ENCODE results near the gene LY6G6C. TPM values are rescaled to one million over a fixed set of nuclear protein-coding genes. Genes with fewer than 3 reads are reported as not detected.

LY6G6C gene
- total RNA-seq, 2 experiments from 2014 or later = not detected

DNA sequence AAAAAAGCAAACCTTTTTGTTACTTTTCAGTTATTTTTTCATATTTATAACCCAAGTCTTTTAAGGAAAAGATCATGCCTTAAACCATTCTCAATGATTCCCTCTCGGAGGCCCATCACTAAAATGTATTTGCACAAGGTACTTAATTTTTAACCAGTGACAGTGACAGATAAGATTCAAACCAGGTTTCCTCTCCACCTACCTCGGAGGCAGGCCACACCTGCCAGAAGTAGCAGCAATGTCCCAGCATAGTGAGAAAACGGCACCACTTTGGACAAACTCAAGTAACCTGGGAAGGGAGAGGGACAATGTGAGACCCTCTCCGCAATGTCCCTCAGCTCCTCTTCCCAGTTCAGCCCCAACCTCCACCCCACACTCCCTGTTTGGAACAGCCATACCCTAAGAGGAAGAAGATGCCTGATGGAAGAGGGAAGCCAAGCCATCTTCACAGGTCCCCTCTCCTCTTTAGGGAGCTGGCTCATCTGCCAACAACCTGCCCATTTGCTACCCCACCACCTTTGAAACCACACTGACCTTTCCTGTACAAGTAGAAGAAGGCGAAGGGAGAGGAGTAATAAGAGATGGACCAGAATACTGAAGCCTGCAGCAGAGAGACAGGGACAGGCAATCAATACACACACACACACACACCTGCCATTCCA, 20.7 kb downstream of the LY6G6C start:
- peak overlapping the region; percentile 95 for H3K4me3 Mint-ChIP-seq
- H3K36me3 Mint-ChIP-seq (ENCODE audit: low read depth) = peaks cover 15% of the 10 kb centered on the region
- ATAC-seq (no peak), DNase-seq (no peak)
- no peaks in the 10 kb centered on the region for H3K27me3 Mint-ChIP-seq
- H3K9me3 Mint-ChIP-seq = no peaks in the 10 kb centered on the region
- ChIA-PET POLR2A (interaction anchor here (1.5 to 3.4 kb wide), 2 partner anchors 35 to 105 kb away, joined by 3 to 13 read pairs; partner anchors contain the start of genes CSNK2B and GPANK1), CTCF (interaction anchor here (1.1 to 2.8 kb wide), 2 partner anchors 10 to 185 kb away, joined by 3 to 9 read pairs; no protein-coding TSS in a partner anchor)
- H3K4me1 Mint-ChIP-seq (ENCODE audit: low read depth) = peaks cover 29% of the 10 kb centered on the region
- intact Hi-C loops (cut with micrococcal nuclease) = no loop called here
- no peak overlapping the region for H3K27ac Mint-ChIP-seq
- no peak for TF ChIP-seq CTCF (IDR thresholded peaks at IDR 0.05)

DNA sequence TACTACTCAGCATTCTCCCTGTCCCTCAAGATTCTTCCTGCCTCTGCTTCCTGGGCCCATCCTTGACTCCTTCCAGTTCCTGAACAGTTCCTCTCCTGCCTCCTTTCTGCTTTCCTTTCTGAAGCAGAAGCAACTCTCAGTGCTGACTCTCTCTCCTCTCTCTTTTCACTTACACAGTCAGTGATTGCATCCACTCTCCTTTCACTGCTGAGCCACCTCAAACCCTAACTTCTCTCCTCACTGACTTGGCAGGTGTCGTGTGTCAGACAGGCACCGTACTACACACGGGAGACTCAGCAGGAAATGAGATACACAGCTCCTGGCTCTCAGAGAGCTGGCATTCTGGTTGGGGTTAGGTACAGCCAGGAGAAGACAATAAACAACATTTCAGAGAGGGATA, 24.0 kb downstream of the LY6G6C start:
- Mint-ChIP-seq H3K27ac (peak overlapping the region; percentile 53), H3K36me3 (ENCODE audit: low read depth) (peaks cover 23% of the 10 kb centered on the region), H3K27me3 (no peaks in the 10 kb centered on the region), H3K4me1 (ENCODE audit: low read depth) (peaks cover 25% of the 10 kb centered on the region), H3K4me3 (no peak overlapping the region), H3K9me3 (no peaks in the 10 kb centered on the region)
- DNase-seq (peak; percentile 11), ATAC-seq (peak; percentile 32)
- intact Hi-C loops (cut with micrococcal nuclease) = no loop called here
- ChIA-PET POLR2A (interaction anchor here (0.7 to 1.4 kb wide), 2 partner anchors 9 to 20 kb away, joined by 3 read pairs; no protein-coding TSS in a partner anchor), CTCF (no interaction called here)
- no peak for TF ChIP-seq CTCF (IDR thresholded peaks at IDR 0.05)

- Mint-ChIP-seq H3K36me3 (ENCODE audit: low read depth) (peaks cover 22% of the 10 kb centered on the region), H3K4me1 (ENCODE audit: low read depth) (peaks cover 15% of the 10 kb centered on the region), H3K27me3 (no peaks in the 10 kb centered on the region), H3K4me3 (no peak overlapping the region), H3K9me3 (no peaks in the 10 kb centered on the region), H3K27ac (no peak overlapping the region)
- no peak for ATAC-seq
- intact Hi-C loops (cut with micrococcal nuclease) = no loop called here
- CTCF ChIA-PET = interaction anchor here (1.7 to 2.0 kb wide), 2 partner anchors 12 to 23 kb away, joined by 4 to 5 read pairs; partner anchors contain the start of genes LY6G5B and LY6G5C
- DNase-seq = no peak
- TF ChIP-seq CTCF (IDR thresholded peaks at IDR 0.05) = no peak
- POLR2A ChIA-PET = interaction anchor here (0.7 to 2.4 kb wide), 4 partner anchors 29 to 227 kb away, joined by 3 to 6 read pairs (median 4); partner anchors contain the start of genes GPANK1 and MSH5
Observed at GRCh38 chr6:31693535-31693934, 28.0 kb downstream of the LY6G6C start.

DNA sequence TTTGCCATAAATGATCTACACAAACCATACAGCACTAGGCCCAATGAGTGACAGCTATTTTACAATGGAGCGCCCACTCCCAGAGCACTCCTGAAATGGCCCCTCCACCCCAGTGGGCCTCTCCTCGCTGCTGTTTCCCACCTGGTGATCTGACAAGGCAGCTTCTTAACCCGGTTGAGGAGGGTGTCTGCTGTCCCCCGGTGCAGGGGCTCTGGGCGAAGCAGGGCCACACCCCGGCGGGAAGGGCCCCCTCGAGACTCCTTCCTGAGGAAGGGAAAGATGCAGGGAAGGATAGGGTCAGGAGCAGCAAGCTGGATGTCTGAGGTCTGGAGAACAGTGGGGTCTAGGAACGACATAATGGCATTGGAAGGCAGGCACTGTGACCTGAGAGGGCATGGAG, 28.7 kb downstream of the LY6G6C start:
- CTCF ChIA-PET = interaction anchor here (1.7 kb wide), 1 partner anchor 77 kb away, joined by 4 read pairs; no protein-coding TSS in a partner anchor
- no peak for ATAC-seq

More for the DNA sequence above, 28.7 kb downstream of the LY6G6C start:
- Mint-ChIP-seq H3K9me3 (no peaks in the 10 kb centered on the region), H3K27me3 (no peaks in the 10 kb centered on the region), H3K4me1 (ENCODE audit: low read depth) (peaks cover 12% of the 10 kb centered on the region), H3K4me3 (no peak overlapping the region), H3K27ac (no peak overlapping the region), H3K36me3 (ENCODE audit: low read depth) (peaks cover 22% of the 10 kb centered on the region)
- POLR2A ChIA-PET = interaction anchor here (0.9 to 2.4 kb wide), 2 partner anchors 9 to 47 kb away, joined by 3 to 6 read pairs; partner anchors contain the start of gene MSH5
- no peak for TF ChIP-seq CTCF (IDR thresholded peaks at IDR 0.05)
- DNase-seq = no peak
- intact Hi-C loops (cut with micrococcal nuclease) = no loop called here
